Esophagus mucosa (tissue), 1 donor: ENCODE data around the gene TRIM41. TPM values are rescaled to one million over a fixed set of nuclear protein-coding genes. Genes with fewer than 3 reads are reported as not detected.
"Not testable (repeated sequence)": the region's sequence is repeated elsewhere in the genome, so short reads cannot be mapped to it uniquely, and the experiment has no call there.

ENCODE experiments used
- ATAC-seq: fragments of 200-7000 bp; cut with Tn5 transposase; one replicate; pipeline ENCODE4 v1.9.1; 2020
- total RNA-seq: library from RNA; stranded (reverse); gene quantifications from one replicate; pipeline ENCODE4 v1.2.4, GENCODE V29; 2023
- donor health status: DM: yes; HTN: yes; CAD: no.

Gene TRIM41
- total RNA-seq, 1 donor from 2014 or later = 16.4 TPM

GRCh38 chr5:181211208-181211607 is 11.9 kb upstream of the TRIM41 start:
- ATAC-seq = no peak

- no peak for ATAC-seq
Observed at GRCh38 chr5:181212080-181212479, 11.0 kb upstream of the TRIM41 start.

GRCh38 chr5:181212934-181213333 is 10.1 kb upstream of the TRIM41 start:
- no peak for ATAC-seq

GRCh38 chr5:181214249-181214648 is 8.8 kb upstream of the TRIM41 start:
- ATAC-seq = not testable (repeated sequence)

GRCh38 chr5:181215997-181216989 is 6.8 kb upstream of the TRIM41 start:
- ATAC-seq = no peak

GRCh38 chr5:181217111-181217802 is 5.8 kb upstream of the TRIM41 start:
- ATAC-seq = peak; percentile 18

GRCh38 chr5:181217803-181218062 is 5.3 kb upstream of the TRIM41 start:
- peak; percentile 17 for ATAC-seq

GRCh38 chr5:181218795-181219124 is 4.3 kb upstream of the TRIM41 start:
- ATAC-seq = no peak

- ATAC-seq = no peak
Observed at GRCh38 chr5:181219262-181220177, 3.6 kb upstream of the TRIM41 start.

GRCh38 chr5:181220178-181220515 is 2.9 kb upstream of the TRIM41 start:
- no peak for ATAC-seq

- no peak for ATAC-seq
Observed at GRCh38 chr5:181221105-181221791, 1.8 kb upstream of the TRIM41 start.

- ATAC-seq = peak; percentile 44
Observed at GRCh38 chr5:181221792-181222629, 1.1 kb upstream of the TRIM41 start.

- peak; percentile 2 for ATAC-seq
Observed at GRCh38 chr5:181222630-181223057, 437 bp upstream of the TRIM41 start.

- peak; percentile 1 for ATAC-seq
Observed at GRCh38 chr5:181223729-181224389, 778 bp downstream of the TRIM41 start.

GRCh38 chr5:181224390-181225229 is 1.5 kb downstream of the TRIM41 start:
- no peak for ATAC-seq

GRCh38 chr5:181229996-181230395 is 6.9 kb downstream of the TRIM41 start:
- ATAC-seq = no peak

GRCh38 chr5:181230551-181230950 is 7.5 kb downstream of the TRIM41 start:
- no peak for ATAC-seq

- ATAC-seq = no peak
Observed at GRCh38 chr5:181231432-181231831, 8.4 kb downstream of the TRIM41 start.

GRCh38 chr5:181232593-181232992 is 9.5 kb downstream of the TRIM41 start:
- no peak for ATAC-seq
